HepG2 (cell line): ENCODE results near the gene NDUFAF8. TPM values are rescaled to one million over a fixed set of nuclear protein-coding genes. Genes with fewer than 3 reads are reported as not detected.

Experiments used
- AGO1 ChIP-seq: fragments of 200-400 bp; formaldehyde crosslinking; IDR thresholded peaks from 2 replicates; pipeline ENCODE4 v1.6.1; 2017; ENCODE audit warnings: mild to moderate bottlenecking, low read depth, low read length, moderate library complexity; ENCODE audit not compliant: poor library complexity, severe bottlenecking
- EP300 ChIP-seq, 3 experiments: sonication (generic) in 1 of 3; formaldehyde crosslinking in 1 of 3; IDR thresholded peaks; 2 replicates each; pipeline versions ENCODE4 v1.5.1 to v1.6.1; 2011 to 2020; ENCODE audit warnings: low read depth in 2 of 3, low read length in 2 of 3, borderline replicate concordance in 1 of 3, improper control_type of control experiment in 1 of 3, mild to moderate bottlenecking in 1 of 3, missing genetic modification reagents in 1 of 3, moderate library complexity in 1 of 3
- GABPB1 ChIP-seq: IDR thresholded peaks from 2 replicates; pipeline ENCODE4 v1.6.1; 2016; ENCODE audit warnings: mild to moderate bottlenecking, missing genetic modification reagents, moderate library complexity, missing compliant biosample characterization
- HES4 ChIP-seq: sonication (generic); formaldehyde crosslinking; IDR thresholded peaks from 2 replicates; pipeline ENCODE4 v1.9.0; 2021; ENCODE audit warnings: mild to moderate bottlenecking, missing genetic modification reagents, borderline replicate concordance
- HNRNPLL ChIP-seq: fragments of 200-400 bp; formaldehyde crosslinking; IDR thresholded peaks from 2 replicates; pipeline ENCODE4 v1.6.1; 2017; ENCODE audit warnings: mild to moderate bottlenecking, low read depth, low read length; ENCODE audit not compliant: poor library complexity, severe bottlenecking
- KLF13 ChIP-seq: sonication (generic); formaldehyde crosslinking; IDR thresholded peaks from 2 replicates; pipeline ENCODE4 v1.4.0; 2020; ENCODE audit warnings: mild to moderate bottlenecking, missing genetic modification reagents
- NFAT5 ChIP-seq: sonication (generic); formaldehyde crosslinking; IDR thresholded peaks from 2 replicates; pipeline ENCODE4 v1.4.0; 2020; ENCODE audit warnings: missing genetic modification reagents
- RARA ChIP-seq: IDR thresholded peaks from 2 replicates; pipeline ENCODE4 v1.6.1; 2016; ENCODE audit warnings: missing genetic modification reagents, missing compliant biosample characterization
- SMAD9 ChIP-seq: sonication (generic); formaldehyde crosslinking; IDR thresholded peaks from 2 replicates; pipeline ENCODE4 v1.5.1; 2020; ENCODE audit warnings: mild to moderate bottlenecking, missing genetic modification reagents
- STAG1 ChIP-seq: sonication (generic); formaldehyde crosslinking; IDR thresholded peaks from 2 replicates; pipeline ENCODE4 v1.4.0; 2020; ENCODE audit warnings: missing genetic modification reagents
- TARDBP ChIP-seq: sonication (generic); formaldehyde crosslinking; IDR thresholded peaks from 2 replicates; pipeline ENCODE4 v1.8.0; 2022; ENCODE audit warnings: mild to moderate bottlenecking, missing genetic modification reagents
- ZBTB42 ChIP-seq: sonication (generic); formaldehyde crosslinking; IDR thresholded peaks from 2 replicates; pipeline ENCODE4 v1.5.0; 2020; ENCODE audit warnings: mild to moderate bottlenecking, missing genetic modification reagents
- ZBTB7B ChIP-seq: sonication (generic); formaldehyde crosslinking; IDR thresholded peaks from 2 replicates; pipeline ENCODE4 v1.4.0; 2020; ENCODE audit warnings: missing genetic modification reagents
- ZMAT3 ChIP-seq: sonication (generic); formaldehyde crosslinking; conservative IDR thresholded peaks from 2 replicates; pipeline ENCODE4 v1.7.0; 2021; ENCODE audit warnings: missing genetic modification reagents
- ZNF282 ChIP-seq: fragments of 450-650 bp; IDR thresholded peaks from 2 replicates; pipeline ENCODE4 v1.6.1; 2018; ENCODE audit not compliant: partially characterized antibody
- ZNF574 ChIP-seq: sonication (generic); formaldehyde crosslinking; IDR thresholded peaks from 2 replicates; pipeline ENCODE4 v1.4.0; 2020; ENCODE audit warnings: missing genetic modification reagents
- ZNF782 ChIP-seq: sonication (generic); formaldehyde crosslinking; IDR thresholded peaks from 2 replicates; pipeline ENCODE4 v1.4.0; 2020; ENCODE audit warnings: missing genetic modification reagents, mild to moderate bottlenecking, borderline replicate concordance
- ZNF790 ChIP-seq: sonication (generic); formaldehyde crosslinking; IDR thresholded peaks from 2 replicates; pipeline ENCODE4 v1.8.0; 2022; ENCODE audit warnings: missing genetic modification reagents, mild to moderate bottlenecking, borderline replicate concordance
- ZNF841 ChIP-seq: sonication (generic); formaldehyde crosslinking; IDR thresholded peaks from 2 replicates; pipeline ENCODE4 v1.8.1; 2023; ENCODE audit warnings: missing genetic modification reagents, borderline replicate concordance
- polyA plus RNA-seq, 8 experiments: library from polyadenylated mRNA; depleted of rRNA in 3 of 8; stranded (reverse) in 7 of 8; unstranded in 1 of 8; fragments of >200 nt; fragmentation: Illumina TruSeq in 4 of 8; extraction: Trizol in 4 of 8; gene quantifications; 2 replicates each; pipeline versions ENCODE4 v1.2.1 to v1.2.3, GENCODE V29; 2011 to 2016; ENCODE audit warnings: low read depth in 4 of 8, missing spikeins in 1 of 8, mixed read lengths in 1 of 8; ENCODE audit not compliant: insufficient read depth in 1 of 8
- total RNA-seq, 5 experiments: library from RNA; depleted of rRNA; stranded (reverse); fragments of >200 nt; fragmentation: Illumina TruSeq; extraction: Trizol; gene quantifications; 2 replicates each; pipeline ENCODE4 v1.2.3, GENCODE V29; 2016; ENCODE audit warnings: low read depth in 1 of 5

Gene NDUFAF8
- total and polyA plus RNA-seq, 2 of the 13 experiments (the other 11 are each of a cell fraction or from before 2014, with no cell fraction given): 75.6 to 233 TPM

GRCh38 chr17:81221842-81222619 lies 17.1 kb upstream of the NDUFAF8 start (continued):
- TF ChIP-seq ZNF574 (CRISPR knock-in tag) (0 out of 2 replicates have a peak, but pooled peaks have one; percentile 22), NFAT5 (CRISPR knock-in tag) (0 out of 2 replicates have a peak, but pooled peaks have one; percentile 48), KLF13 (CRISPR knock-in tag) (no peak), ZNF282 (no peak), HES4 (CRISPR knock-in tag) (0 out of 2 replicates have a peak, but pooled peaks have one; percentile 16), GABPB1 (CRISPR knock-in tag) (peak; percentile 63), ZBTB7B (CRISPR knock-in tag) (peak; percentile 37; the same call in 1 of the 2 replicates), HNRNPLL (peak; percentile 9), ZNF841 (CRISPR knock-in tag) (no peak), SMAD9 (CRISPR knock-in tag) (0 out of 2 replicates have a peak, but pooled peaks have one; percentile 49), ZMAT3 (CRISPR knock-in tag) (0 out of 2 replicates have a peak, but pooled peaks have one; percentile 33), STAG1 (0 out of 2 replicates have a peak, but pooled peaks have one; percentile 12), TARDBP (no peak), RARA (CRISPR knock-in tag) (peak; percentile 70), AGO1 (peak; percentile 28), ZBTB42 (no peak), ZNF790 (0 out of 2 replicates have a peak, but pooled peaks have one; percentile 3), ZNF782 (CRISPR knock-in tag) (no peak), EP300 (IDR thresholded peaks at IDR 0.05; ENCODE audit: low read depth in 2 of 2, low read length in 2 of 2) (no peak), EP300 (CRISPR knock-in tag; IDR thresholded peaks at IDR 0.05; ENCODE audit: borderline replicate concordance) (no peak)
